Kasumi-1 (cell line): ENCODE results near the gene RWDD2A.

ENCODE experiments used
- DNase-seq, 2 experiments: peaks; one replicate each; lab custom pipeline; 2025; lab: John Stamatoyannopoulos, UW

RWDD2A gene

GRCh38 chr6:83198486-83199172, 5.5 kb downstream of the RWDD2A start:
- DNase-seq = no peak

- DNase-seq = no peak
Observed at GRCh38 chr6:83199173-83199862, 6.2 kb downstream of the RWDD2A start.

- DNase-seq = no peak
Observed at GRCh38 chr6:83199863-83200225, 6.7 kb downstream of the RWDD2A start.

GRCh38 chr6:83202031-83202430, 8.9 kb downstream of the RWDD2A start:
- DNase-seq = no peak

GRCh38 chr6:83215131-83216047, 22.2 kb downstream of the RWDD2A start:
- DNase-seq = peak; percentile 74 to 82

GRCh38 chr6:83216806-83217205, 23.6 kb downstream of the RWDD2A start:
- no peak for DNase-seq

- no peak for DNase-seq
Observed at GRCh38 chr6:83218646-83219045, 25.5 kb downstream of the RWDD2A start.

GRCh38 chr6:83220121-83220520, 27.0 kb downstream of the RWDD2A start:
- no peak for DNase-seq

- no peak for DNase-seq
Observed at GRCh38 chr6:83221276-83221675, 28.1 kb downstream of the RWDD2A start.

- DNase-seq = peak; percentile 56 to 73
Observed at GRCh38 chr6:83221889-83222479, 28.8 kb downstream of the RWDD2A start.

GRCh38 chr6:83226517-83226916, 33.4 kb downstream of the RWDD2A start:
- DNase-seq = no peak

- DNase-seq = no peak
Observed at GRCh38 chr6:83231146-83231545, 38.0 kb downstream of the RWDD2A start.

GRCh38 chr6:83247471-83247870, 54.3 kb downstream of the RWDD2A start:
- DNase-seq = no peak
